ENCODE results near the gene FSHR. TPM values are rescaled to one million over a fixed set of nuclear protein-coding genes. Genes with fewer than 3 reads are reported as not detected.

FSHR gene
- total and polyA plus RNA-seq, 4 donors, result not detected

DNA sequence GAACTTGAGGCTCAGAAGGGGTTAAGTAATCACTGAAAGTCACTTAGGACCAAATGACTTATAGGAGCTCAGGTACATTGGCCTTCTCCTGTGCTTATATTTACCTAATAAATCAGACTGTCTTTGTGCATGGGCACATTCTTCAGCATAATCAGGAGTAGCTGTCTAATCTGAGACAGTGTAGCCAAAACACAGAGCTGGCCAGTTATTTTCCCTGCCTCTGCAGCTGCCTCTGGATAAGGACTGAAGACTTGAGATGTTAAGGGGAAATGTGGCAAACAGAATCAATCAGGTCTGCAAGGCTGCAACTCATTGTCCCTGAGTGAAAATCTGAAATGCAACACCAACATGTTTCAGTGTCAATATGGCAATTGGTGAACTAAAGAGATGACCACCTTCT, 1.5 kb downstream of the FSHR start:
- no peaks in the 10 kb centered on the region for H3K36me3 ChIP-seq (ENCODE audit: control insufficient read depth in 4 of 4, insufficient read depth in 3 of 4, low read depth in 1 of 4, low read length in 3 of 4)
- DNase-seq (ENCODE audit: low spot score), result no peak
- TF ChIP-seq RAD21 (IDR thresholded peaks at IDR 0.05) (no peak), HNF4A (conservative IDR thresholded peaks at IDR 0.05) (no peak)
- TF ChIP-seq, protein P1, sequence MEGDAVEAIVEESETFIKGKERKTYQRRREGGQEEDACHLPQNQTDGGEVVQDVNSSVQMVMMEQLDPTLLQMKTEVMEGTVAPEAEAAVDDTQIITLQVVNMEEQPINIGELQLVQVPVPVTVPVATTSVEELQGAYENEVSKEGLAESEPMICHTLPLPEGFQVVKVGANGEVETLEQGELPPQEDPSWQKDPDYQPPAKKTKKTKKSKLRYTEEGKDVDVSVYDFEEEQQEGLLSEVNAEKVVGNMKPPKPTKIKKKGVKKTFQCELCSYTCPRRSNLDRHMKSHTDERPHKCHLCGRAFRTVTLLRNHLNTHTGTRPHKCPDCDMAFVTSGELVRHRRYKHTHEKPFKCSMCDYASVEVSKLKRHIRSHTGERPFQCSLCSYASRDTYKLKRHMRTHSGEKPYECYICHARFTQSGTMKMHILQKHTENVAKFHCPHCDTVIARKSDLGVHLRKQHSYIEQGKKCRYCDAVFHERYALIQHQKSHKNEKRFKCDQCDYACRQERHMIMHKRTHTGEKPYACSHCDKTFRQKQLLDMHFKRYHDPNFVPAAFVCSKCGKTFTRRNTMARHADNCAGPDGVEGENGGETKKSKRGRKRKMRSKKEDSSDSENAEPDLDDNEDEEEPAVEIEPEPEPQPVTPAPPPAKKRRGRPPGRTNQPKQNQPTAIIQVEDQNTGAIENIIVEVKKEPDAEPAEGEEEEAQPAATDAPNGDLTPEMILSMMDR (IDR thresholded peaks at IDR 0.05; ENCODE audit: low read depth, low read length, missing input control), result no peak
- TF ChIP-seq, protein P2, sequence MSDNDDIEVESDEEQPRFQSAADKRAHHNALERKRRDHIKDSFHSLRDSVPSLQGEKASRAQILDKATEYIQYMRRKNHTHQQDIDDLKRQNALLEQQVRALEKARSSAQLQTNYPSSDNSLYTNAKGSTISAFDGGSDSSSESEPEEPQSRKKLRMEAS (IDR thresholded peaks at IDR 0.05), result no peak
- no peaks in the 10 kb centered on the region for H3K9me3 ChIP-seq (ENCODE audit: control insufficient read depth in 4 of 4, low read length in 3 of 4)
- H3K4me3 ChIP-seq (ENCODE audit: low read depth in 1 of 3, low read length in 3 of 3), result no peak overlapping the region
- no peak overlapping the region for H3K9ac ChIP-seq (ENCODE audit: low read depth in 1 of 2, low read length in 2 of 2)
- no peaks in the 10 kb centered on the region for H3K4me1 ChIP-seq (ENCODE audit: control insufficient read depth in 4 of 4, insufficient read depth in 4 of 4, low read length in 3 of 4)
- peaks cover 0 to 5% (median 0%) of the 10 kb centered on the region in 4 donors for H3K27me3 ChIP-seq (ENCODE audit: control insufficient read depth in 4 of 4, insufficient read depth in 4 of 4, low read length in 3 of 4)
- no peak overlapping the region for H3K27ac ChIP-seq (ENCODE audit: low read depth in 1 of 2, low read length in 2 of 2)

DNA sequence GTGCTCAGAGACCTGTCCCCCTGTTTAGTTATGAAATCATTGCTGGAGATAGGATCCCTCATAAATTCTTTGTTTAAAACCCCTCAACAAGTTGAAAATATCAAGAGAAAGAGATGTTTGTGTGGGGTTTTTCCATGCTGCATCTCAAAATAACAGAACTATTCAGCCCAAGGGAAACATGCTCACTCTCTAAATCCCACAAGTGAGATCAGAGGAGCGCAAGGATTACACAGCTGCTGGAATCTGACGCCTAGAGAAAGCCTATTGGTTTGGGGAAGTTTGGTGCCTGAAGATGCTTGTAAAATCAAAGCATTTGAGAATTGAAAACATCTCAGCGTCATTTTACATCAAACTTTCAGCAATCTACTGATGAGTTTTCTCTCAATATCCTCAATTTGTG, 7.9 kb downstream of the FSHR start:
- Histone ChIP-seq H3K36me3 (ENCODE audit: control insufficient read depth in 4 of 4, insufficient read depth in 3 of 4, low read depth in 1 of 4, low read length in 3 of 4) (no peaks in the 10 kb centered on the region), H3K27me3 (ENCODE audit: control insufficient read depth in 4 of 4, insufficient read depth in 4 of 4, low read length in 3 of 4) (no peaks in the 10 kb centered on the region), H3K9me3 (ENCODE audit: control insufficient read depth in 4 of 4, low read length in 3 of 4) (no peaks in the 10 kb centered on the region), H3K4me1 (ENCODE audit: control insufficient read depth in 4 of 4, insufficient read depth in 4 of 4, low read length in 3 of 4) (no peaks in the 10 kb centered on the region), H3K9ac (ENCODE audit: low read depth in 1 of 2, low read length in 2 of 2) (no peak overlapping the region), H3K4me3 (ENCODE audit: low read depth in 1 of 3, low read length in 3 of 3) (no peak overlapping the region), H3K27ac (ENCODE audit: low read depth in 1 of 2, low read length in 2 of 2) (no peak overlapping the region)
- DNase-seq (ENCODE audit: low spot score), result no peak
- TF ChIP-seq FOXA1 (IDR thresholded peaks at IDR 0.05) (no peak), NR2F2 (IDR thresholded peaks at IDR 0.05) (no peak), HNF4A (conservative IDR thresholded peaks at IDR 0.05) (no peak), SP1 (IDR thresholded peaks at IDR 0.05) (no peak), TAF1 (conservative IDR thresholded peaks at IDR 0.05) (no peak), HNF4G (IDR thresholded peaks at IDR 0.05) (no peak), YY1 (IDR thresholded peaks at IDR 0.05) (no peak)
- TF ChIP-seq, protein P3, sequence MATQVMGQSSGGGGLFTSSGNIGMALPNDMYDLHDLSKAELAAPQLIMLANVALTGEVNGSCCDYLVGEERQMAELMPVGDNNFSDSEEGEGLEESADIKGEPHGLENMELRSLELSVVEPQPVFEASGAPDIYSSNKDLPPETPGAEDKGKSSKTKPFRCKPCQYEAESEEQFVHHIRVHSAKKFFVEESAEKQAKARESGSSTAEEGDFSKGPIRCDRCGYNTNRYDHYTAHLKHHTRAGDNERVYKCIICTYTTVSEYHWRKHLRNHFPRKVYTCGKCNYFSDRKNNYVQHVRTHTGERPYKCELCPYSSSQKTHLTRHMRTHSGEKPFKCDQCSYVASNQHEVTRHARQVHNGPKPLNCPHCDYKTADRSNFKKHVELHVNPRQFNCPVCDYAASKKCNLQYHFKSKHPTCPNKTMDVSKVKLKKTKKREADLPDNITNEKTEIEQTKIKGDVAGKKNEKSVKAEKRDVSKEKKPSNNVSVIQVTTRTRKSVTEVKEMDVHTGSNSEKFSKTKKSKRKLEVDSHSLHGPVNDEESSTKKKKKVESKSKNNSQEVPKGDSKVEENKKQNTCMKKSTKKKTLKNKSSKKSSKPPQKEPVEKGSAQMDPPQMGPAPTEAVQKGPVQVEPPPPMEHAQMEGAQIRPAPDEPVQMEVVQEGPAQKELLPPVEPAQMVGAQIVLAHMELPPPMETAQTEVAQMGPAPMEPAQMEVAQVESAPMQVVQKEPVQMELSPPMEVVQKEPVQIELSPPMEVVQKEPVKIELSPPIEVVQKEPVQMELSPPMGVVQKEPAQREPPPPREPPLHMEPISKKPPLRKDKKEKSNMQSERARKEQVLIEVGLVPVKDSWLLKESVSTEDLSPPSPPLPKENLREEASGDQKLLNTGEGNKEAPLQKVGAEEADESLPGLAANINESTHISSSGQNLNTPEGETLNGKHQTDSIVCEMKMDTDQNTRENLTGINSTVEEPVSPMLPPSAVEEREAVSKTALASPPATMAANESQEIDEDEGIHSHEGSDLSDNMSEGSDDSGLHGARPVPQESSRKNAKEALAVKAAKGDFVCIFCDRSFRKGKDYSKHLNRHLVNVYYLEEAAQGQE (IDR thresholded peaks at IDR 0.05), result no peak
- TF ChIP-seq, protein P4, sequence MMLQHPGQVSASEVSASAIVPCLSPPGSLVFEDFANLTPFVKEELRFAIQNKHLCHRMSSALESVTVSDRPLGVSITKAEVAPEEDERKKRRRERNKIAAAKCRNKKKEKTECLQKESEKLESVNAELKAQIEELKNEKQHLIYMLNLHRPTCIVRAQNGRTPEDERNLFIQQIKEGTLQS (IDR thresholded peaks at IDR 0.05), result no peak
- TF ChIP-seq, protein P5, sequence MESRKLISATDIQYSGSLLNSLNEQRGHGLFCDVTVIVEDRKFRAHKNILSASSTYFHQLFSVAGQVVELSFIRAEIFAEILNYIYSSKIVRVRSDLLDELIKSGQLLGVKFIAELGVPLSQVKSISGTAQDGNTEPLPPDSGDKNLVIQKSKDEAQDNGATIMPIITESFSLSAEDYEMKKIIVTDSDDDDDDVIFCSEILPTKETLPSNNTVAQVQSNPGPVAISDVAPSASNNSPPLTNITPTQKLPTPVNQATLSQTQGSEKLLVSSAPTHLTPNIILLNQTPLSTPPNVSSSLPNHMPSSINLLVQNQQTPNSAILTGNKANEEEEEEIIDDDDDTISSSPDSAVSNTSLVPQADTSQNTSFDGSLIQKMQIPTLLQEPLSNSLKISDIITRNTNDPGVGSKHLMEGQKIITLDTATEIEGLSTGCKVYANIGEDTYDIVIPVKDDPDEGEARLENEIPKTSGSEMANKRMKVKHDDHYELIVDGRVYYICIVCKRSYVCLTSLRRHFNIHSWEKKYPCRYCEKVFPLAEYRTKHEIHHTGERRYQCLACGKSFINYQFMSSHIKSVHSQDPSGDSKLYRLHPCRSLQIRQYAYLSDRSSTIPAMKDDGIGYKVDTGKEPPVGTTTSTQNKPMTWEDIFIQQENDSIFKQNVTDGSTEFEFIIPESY (IDR thresholded peaks at IDR 0.05), result no peak
- WGBS, result 65% methylated on average over 3 of the region's 3 CpGs
